GM18519 (cell line): Measurements from ENCODE around the gene RPS18.
"Not testable (repeated sequence)": the region's sequence is repeated elsewhere in the genome, so short reads cannot be mapped to it uniquely, and the experiment has no call there.

Experiments
- ATAC-seq: cut with Tn5 transposase; IDR thresholded peaks from one replicate; pipeline ENCODE4 v1.9.1; 2021; ENCODE audit warnings: mild to moderate bottlenecking, moderate library complexity; ENCODE audit not compliant: unreplicated experiment, low FRiP score

RPS18 gene

DNA sequence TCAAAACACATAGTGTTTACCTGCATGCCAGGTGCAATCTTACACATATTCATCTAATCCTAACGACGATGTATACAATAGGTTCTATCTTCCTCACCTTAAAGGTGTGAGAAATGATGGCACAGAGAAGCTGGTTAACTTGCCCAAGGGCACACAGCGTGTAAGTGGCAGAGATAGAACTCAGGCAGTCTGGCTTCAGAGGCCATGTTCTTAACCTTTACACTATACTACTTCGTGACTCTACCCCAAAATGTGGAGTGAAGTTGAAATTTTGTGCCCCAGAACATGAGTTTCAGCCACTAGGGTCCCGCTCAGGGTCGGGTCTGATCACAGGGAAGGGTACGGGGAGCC, 783 bp upstream of the RPS18 start:
- peak; percentile 13 for ATAC-seq

DNA sequence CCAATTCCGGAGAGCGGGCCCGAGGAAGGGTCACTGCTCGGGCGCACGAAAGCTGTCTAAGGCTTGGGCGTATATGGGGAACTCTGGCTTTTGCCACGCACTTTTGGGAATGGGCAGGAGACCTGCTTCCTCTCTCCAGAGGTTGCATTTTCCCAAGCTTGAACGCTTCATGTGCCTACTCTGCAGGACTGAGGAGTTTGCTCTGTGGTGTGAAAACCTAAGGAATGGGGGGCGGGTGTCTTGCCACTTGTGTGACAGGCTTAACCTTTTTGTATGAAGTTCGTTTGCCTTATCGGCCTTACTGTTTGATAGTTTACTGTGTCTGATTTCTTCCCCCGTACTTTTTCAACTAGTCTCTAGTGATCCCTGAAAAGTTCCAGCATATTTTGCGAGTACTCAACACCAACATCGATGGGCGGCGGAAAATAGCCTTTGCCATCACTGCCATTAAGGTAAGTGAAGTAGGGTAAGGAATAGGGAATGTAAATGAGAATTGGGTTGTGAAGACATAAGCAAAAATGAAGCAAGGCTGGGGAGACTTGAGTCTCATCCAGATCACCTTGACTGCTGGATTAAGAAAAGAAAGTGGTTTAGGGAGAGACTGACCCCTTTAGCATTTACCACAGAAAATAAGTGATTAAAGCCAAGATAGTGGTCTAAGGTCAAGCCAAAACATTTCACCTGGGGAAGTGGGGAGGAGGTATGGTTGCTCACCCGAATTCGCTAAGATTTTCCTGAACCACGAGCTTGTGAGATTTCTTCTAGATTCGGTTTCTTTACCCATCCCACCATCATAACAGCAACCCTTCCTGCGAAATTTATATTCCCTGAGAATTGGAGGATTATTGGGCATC, 627 bp downstream of the RPS18 start:
- no peak for ATAC-seq

DNA sequence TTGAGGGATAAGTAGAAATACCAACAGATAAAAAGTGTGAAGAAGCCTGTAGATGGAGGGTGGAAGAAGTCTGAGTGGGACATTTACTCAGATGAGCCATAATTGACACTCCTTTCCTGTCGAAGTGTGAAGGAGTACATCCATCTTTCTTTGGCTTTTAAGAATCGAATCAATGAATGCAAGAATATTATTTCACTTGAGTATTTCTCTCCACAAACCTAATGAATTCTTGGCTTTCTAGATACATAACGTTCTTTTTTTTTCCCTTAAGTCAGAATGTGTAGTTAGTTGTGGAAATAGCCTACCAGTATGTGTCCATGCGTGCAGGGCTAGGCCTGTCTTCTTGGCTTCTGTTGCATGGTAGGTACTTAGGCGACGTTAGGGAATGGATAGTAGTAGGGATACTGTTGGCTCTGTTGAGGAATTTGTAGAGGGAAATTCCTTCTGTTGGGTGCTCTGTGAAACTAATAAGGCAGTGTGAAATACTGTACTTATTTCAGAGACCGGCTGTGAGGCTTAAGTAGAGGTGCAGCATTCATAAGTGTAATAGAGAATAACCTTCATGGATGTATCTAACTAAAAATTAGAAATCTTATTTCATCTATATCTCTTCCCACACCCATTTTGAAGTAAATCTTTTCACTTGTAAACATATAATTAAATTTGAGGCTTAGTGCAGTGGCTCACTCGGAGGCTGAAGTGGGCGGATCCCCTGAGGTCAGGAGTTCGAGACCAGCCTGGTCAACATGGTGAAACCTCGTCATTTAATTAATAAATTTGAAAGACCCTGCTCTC, 1.5 kb downstream of the RPS18 start:
- no peak for ATAC-seq

DNA sequence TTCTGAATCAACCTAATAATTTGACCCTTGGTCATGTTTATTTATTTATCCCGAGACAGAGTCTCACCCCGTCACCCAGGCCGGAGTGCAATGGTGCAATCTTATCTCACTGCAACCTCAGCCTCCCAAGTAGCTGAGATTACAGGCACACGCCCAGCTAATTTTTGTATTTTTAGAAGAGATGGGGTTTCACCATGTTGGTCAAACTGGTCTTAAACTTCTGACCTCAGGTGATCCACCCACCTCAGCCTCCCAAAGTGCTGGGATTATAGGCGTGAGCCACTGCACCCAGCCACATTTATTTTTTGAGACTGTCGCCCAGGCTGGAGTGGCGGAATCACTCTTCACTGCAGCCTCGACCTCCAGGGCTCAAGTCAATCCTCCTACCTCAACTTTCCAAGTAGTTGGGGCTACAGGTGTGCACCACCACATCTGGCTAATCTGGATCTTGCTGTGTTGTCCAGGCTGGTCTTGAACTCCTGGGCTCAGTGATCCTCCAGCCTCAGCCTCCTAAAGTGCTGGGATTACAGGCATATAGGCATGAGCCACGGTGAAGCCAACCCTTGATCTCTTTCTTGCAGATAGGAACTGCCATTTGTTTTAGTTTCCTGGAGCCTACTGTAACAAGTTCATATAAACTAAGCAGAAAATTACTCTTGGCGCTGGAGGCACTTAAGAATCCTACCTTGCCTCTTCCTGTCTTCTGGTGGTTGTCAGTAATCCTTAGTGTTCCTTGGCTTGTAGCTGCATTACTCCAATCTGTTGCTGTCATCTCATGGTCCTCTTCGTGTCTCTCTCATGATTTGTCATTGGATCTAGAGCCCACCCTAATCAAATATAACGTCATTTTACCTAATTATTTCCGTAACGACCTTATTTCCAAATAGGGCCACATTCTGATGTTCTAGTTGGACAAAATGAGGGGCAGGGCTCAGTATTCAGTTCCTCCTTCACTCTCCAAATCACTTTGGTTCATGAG, 2.3 kb downstream of the RPS18 start:
- no peak for ATAC-seq

DNA sequence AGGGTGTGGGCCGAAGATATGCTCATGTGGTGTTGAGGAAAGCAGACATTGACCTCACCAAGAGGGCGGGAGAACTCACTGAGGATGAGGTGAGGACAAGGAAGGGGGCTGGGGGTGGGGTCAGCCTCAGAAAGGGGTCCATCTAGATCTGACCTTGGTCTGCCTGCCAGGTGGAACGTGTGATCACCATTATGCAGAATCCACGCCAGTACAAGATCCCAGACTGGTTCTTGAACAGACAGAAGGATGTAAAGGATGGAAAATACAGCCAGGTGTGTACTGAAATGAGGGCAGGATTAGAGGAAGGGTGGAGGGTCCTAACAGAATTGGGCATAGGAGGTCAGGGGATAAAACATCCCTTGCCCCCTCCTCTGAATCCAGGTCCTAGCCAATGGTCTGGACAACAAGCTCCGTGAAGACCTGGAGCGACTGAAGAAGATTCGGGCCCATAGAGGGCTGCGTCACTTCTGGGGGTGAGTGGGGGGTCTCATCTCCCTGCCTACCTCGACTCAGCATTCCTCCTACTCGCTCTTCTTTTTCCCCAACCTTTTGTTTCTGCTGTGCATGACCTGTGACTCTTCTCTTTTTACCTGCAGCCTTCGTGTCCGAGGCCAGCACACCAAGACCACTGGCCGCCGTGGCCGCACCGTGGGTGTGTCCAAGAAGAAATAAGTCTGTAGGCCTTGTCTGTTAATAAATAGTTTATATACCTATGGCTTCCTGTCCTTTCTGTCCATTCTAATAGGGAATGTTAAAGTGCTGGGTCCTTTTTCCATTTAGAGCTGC, 4.1 kb downstream of the RPS18 start:
- ATAC-seq: not testable (repeated sequence)

DNA sequence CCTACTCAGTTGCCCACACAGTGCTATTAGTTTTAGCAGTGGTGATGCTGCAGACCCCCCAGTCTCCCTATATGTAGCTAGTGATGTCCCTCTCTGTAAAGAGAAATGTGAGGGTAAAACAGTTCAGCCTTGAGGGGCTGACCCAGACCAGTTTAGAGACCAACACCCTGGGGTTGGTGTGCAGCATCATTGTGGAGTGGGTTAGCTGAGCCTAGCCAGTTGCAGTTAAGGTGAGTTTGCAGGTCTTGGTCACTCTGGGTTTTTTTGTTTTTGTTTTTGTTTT, 4.6 kb downstream of the RPS18 start:
- ATAC-seq: no peak

DNA sequence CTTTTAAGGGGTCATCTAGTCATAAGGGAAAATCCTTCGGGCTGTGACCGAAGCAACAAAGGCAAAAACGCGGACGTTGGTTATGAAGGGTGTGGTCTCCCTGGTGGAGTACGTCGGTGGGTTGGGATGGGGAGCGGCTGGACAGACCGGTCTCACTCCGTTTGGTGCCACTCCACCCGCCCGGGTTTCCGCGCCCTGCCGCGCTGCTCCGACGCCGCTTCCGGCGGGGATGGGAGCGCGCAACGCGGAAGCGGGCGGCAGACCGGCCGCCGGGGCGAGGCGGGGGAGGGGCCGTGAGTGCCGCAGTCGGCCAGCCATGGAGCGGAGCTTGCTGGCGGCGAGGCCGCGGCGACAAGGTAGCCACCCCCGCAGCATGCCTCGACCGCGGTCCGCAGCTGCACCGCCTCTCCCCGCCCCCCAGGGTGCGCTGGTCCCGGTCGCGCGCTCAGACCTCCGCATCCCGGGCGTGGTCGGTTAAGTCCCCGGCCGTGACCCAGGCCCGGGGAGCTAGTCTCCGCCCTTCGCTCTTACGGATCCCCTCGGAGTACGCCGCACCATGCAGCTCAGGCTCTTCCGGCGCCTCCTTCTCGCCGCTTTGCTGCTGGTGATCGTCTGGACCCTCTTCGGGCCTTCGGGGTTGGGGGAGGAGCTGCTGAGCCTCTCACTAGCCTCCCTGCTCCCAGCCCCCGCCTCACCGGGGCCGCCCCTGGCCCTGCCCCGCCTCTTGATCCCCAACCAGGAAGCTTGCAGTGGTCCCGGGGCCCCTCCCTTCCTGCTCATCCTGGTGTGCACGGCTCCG, 5.2 kb downstream of the RPS18 start, which contains the start of gene B3GALT4:
TSS of gene B3GALT4 (plus strand) at position 260 of the 799 bp plus-strand sequence. CDS start at position 557, 297 bp downstream.
- ATAC-seq: peak; percentile 40

DNA sequence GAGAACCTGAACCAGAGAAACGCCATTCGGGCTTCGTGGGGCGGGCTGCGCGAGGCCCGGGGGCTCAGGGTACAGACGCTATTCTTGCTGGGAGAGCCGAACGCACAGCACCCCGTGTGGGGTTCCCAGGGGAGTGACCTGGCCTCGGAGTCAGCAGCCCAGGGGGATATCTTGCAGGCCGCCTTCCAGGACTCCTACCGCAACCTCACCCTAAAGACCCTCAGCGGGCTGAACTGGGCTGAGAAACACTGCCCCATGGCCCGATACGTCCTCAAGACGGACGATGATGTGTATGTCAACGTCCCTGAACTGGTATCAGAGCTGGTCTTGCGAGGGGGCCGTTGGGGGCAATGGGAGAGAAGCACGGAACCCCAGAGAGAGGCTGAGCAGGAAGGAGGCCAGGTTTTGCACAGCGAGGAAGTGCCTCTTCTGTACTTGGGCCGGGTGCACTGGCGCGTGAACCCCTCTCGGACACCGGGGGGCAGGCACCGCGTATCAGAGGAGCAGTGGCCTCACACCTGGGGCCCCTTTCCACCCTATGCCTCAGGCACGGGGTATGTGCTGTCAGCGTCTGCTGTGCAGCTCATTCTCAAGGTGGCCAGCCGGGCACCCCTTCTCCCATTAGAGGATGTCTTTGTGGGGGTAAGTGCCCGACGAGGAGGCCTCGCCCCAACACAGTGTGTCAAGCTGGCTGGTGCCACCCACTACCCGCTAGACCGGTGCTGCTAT, 6.0 kb downstream of the RPS18 start:
- ATAC-seq: no peak

DNA sequence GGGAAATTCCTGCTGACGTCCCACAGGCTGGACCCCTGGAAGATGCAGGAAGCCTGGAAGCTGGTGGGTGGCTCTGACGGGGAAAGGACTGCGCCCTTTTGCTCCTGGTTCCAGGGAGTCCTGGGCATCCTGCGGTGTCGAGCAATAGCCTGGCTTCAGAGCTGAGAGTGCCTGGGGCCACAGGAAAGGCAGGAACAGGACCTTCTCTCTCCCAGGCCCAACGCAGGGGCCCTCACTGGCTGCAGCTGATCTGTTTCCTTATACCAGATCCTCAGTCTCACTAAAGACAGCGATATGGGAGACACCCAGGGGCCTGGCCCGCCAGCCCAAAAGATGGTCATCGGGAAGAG, 6.5 kb downstream of the RPS18 start:
- ATAC-seq: no peak

DNA sequence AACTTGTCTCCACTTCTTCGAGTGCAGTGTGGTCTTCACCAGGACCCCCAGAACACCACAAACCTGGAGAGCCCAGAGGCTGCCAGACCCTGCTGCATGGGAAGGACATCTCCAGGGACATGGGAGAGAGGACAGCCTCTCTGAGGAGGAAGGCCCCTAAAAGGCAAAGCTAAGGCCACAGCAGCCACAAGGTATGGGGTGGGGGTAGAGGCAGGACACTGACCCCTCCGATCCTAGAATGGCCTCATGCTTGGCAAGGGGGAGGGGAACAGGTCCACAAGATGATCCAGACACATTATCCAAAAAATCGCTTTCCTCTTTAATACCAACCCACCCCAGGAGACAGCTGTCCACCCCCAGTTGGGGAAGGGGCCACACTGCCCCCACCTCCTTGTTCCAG, 6.9 kb downstream of the RPS18 start:
- ATAC-seq: no peak

DNA sequence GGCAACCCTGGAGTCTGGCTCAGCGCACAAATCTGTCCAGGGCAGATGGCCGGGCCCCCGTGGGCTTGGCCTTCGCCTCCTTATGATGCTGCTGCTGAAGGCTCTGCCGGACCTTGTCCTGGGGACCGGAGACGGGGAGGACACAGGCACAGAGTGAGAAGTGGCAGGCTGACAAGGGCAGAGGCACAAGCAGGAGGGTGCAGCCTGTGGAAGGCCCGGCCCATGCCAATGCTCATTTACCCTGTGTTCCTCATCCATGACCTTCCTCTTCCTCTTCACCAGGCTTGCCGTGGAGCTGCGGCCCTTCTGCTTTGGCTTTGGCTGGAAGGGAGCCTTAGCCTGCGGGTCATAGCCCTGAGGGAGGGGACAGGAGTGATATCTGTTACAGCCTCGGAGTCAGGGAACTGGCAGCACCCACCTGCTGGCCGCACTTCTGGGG, 7.4 kb downstream of the RPS18 start:
- ATAC-seq: no peak

DNA sequence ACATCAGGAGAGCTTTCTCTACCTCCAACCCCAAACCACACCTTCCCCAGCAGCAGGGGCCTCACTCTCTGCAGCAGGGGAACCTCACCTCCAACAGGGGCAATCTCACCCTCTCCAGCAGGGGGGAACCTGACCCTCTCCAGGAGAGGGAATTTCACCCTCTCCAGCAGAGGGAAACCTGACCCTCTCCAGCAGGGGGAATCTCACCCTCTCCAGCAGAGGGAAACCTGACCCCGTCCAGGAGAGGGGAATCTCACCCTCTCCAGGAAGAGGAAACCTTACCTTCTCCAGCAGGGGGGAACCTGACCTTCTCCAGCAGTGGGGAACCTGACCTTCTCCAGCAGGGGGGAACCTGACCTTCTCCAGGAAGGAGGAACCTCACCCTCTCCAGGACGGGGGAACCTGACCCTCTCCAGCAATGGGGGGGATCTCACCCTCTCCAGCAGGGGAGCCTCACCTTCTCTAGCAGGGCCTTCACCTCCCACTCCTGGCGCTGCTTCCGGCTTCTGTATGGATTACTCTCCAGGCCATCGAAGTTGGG, 8.2 kb downstream of the RPS18 start:
- ATAC-seq: no peak

DNA sequence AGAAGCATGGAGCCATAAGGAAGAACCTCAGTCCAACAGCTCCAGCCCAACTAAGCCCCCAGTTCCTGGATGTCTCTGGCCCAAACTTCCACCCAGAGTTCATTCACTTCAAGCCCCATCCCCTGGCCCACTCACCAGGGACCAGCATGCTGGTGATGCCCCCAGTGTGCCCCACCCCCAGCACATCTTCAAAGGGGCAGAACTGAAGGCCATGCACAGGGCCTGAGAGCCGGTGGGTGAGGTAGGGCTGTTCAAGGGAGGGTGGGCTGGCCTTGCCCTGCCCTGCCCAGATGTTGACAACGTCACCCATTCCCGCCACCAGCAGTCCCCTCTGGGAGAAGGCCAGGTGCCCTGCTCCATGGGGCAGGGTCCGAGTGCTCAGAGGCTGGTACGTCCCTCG, 8.7 kb downstream of the RPS18 start:
- ATAC-seq: no peak

DNA sequence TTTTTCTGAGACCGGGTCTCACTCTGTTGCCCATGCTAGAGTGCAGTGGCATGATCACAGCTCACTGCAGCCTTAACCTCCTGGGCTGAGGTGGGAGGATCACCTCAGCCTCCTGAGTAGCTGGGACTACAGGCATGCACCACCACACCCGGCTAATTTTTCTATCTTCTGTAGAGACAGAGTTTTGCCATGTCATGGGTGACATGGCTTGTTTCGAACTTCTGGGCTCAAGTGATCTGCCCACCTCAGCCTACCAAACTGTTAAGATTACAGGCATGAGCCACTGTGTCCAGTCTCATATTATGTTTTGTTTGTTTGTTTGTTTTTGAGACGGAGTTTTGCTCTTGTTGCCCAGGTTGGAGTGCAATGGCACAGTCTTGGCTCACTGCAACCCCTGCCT, 13.3 kb downstream of the RPS18 start:
- not testable (repeated sequence) for ATAC-seq

DNA sequence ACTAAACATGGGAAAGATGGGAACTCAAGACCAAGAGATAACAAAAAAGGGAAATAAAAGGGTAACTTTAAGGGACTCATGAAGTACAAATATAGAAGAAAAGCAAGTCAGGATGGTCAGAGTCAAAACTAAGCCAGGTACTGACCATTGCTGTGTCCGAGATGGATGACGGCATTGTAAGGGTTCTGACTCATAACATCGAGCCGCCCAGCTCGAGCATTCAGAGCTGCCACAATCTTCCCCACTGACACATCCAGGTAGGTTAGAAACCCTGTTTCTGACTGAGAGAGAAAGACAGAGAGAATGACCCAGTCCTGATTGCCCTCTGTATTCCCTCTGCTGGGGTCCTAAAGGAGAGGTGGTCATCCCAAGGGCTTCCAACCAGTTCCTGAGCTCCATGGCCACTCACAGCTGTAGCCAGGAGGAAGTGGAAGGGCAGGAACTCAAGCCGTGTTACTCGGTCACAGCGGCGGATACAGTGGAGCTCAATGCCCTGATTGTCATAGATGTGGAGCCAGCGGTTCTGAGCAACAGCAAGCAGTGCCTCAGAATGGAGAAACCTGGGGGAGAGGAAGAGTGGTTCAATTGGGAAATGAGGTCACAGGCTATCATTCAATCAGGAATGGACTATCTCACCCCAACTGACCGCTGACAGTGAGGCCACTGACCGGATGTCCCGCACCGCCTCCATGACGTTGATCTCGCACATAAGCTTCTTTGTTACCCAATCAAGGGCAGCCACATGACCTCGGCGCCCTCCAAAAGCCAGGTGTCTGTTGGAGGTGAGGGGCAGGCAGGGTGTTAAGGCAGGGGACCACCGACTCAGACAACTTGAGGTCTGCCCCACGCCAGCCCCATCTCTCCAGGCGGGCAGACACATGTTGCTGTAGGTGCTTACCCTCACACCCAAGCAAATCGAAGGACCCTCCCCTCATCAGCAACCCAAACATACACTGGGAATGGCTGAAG, 15.4 kb downstream of the RPS18 start:
- no peak for ATAC-seq

DNA sequence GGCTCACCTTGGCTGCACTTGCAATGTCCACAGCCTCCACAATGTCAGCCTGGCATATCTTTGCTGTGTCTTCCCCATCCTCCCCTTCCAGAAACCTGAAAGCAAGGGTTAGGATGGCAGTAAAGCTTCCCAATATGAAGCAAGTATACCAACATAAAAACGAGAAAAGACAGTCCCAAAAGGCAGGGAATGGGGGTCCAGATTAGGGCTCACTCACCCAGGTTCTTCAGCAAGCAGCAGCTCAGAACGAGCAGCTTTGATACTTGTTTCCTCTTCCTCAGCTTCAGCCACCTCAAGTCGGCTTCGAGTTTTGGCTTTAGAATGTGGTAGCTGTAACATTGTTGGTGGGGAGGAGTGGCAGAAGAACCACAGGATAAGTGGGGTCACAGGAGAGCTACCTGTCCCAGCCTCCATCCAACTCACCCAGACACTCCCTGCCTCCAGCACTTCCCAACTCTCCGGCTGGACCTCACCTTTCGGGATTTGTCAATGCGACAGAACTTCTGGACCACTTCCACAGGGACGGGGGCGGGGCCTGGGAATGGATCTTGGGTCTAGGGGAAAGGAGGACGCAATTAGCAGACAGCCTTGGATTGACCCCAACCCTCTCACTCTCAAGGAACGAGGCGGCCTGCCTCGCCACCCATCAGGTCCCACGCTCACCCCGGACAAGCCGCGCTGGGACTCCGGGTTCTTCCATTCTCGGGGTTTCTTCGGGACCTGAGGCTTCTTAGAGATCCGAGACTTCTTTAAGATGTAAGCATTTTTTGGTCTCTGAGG, 16.5 kb downstream of the RPS18 start:
- no peak for ATAC-seq
